Neural progenitor cell (in vitro differentiated cells): ENCODE measurements around the gene EPHA10. TPM values are rescaled to one million over a fixed set of nuclear protein-coding genes. Genes with fewer than 3 reads are reported as not detected.
A peak's percentile ranks its signal among the peaks of the same experiment; 100 is the strongest.

ENCODE experiments used
- DNase-seq: peaks from one replicate; pipeline ENCODE4 v3.0.0-alpha.2; 2016; ENCODE audit warnings: low spot score
- H2AFZ ChIP-seq: fragments of 200-600 bp; sonication (generic); replicated peaks from 2 replicates; pipeline ENCODE4 v1.6.1; 2016; ENCODE audit warnings: antibody characterized with exemption
- H3F3A ChIP-seq: fragments of 200-600 bp; sonication (generic); 2 replicates; pipeline ENCODE4 v1.6.1; 2016; ENCODE audit warnings: antibody characterized with exemption, low read depth
- H3K27ac ChIP-seq: fragments of 200-600 bp; sonication (generic); 2 replicates; pipeline ENCODE4 v1.5.1; 2016; ENCODE audit warnings: mild to moderate bottlenecking
- H3K27me3 ChIP-seq: fragments of 200-600 bp; sonication (generic); 2 replicates; pipeline ENCODE4 v1.6.1; 2016; ENCODE audit warnings: mild to moderate bottlenecking, moderate library complexity
- H3K36me3 ChIP-seq: fragments of 200-600 bp; sonication (generic); 2 replicates; pipeline ENCODE4 v1.5.1; 2016
- H3K4me1 ChIP-seq: fragments of 200-600 bp; sonication (generic); 2 replicates; pipeline ENCODE4 v1.6.1; 2016; ENCODE audit warnings: mixed run types
- H3K4me2 ChIP-seq: fragments of 200-600 bp; sonication (generic); 2 replicates; pipeline ENCODE4 v1.6.1; 2016
- H3K4me3 ChIP-seq: fragments of 200-600 bp; sonication (generic); 2 replicates; pipeline ENCODE4 v1.5.1; 2016
- H3K79me2 ChIP-seq: fragments of 200-600 bp; sonication (generic); 2 replicates; pipeline ENCODE4 v1.6.1; 2016; ENCODE audit warnings: low read depth
- H3K9ac ChIP-seq: fragments of 200-600 bp; sonication (generic); 2 replicates; pipeline ENCODE4 v1.6.1; 2016
- H3K9me3 ChIP-seq: fragments of 200-600 bp; sonication (generic); 2 replicates; pipeline ENCODE4 v1.5.1; 2016; ENCODE audit warnings: low read depth
- H4K20me1 ChIP-seq: fragments of 200-600 bp; sonication (generic); 2 replicates; pipeline ENCODE4 v1.6.1; 2016; ENCODE audit warnings: low read depth
- H3K27ac Mint-ChIP-seq: 3 replicates; pipeline ENCODE4 v1.8.0; 2021; ENCODE audit warnings: mixed read lengths
- H3K27me3 Mint-ChIP-seq: 2 replicates; pipeline ENCODE4 v1.8.0; 2022; ENCODE audit warnings: low read depth, mild to moderate bottlenecking, inconsistent platforms, moderate library complexity, mixed read lengths; ENCODE audit not compliant: insufficient read depth
- H3K36me3 Mint-ChIP-seq: 3 replicates; pipeline ENCODE4 v1.8.0; 2021; ENCODE audit warnings: mixed read lengths
- H3K4me1 Mint-ChIP-seq: 3 replicates; pipeline ENCODE4 v1.8.0; 2021; ENCODE audit warnings: mixed read lengths
- H3K4me3 Mint-ChIP-seq: 3 replicates; pipeline ENCODE4 v1.8.0; 2021; ENCODE audit warnings: mild to moderate bottlenecking, moderate library complexity, mixed read lengths
- H3K9me3 Mint-ChIP-seq: 3 replicates; pipeline ENCODE4 v1.8.0; 2020; ENCODE audit warnings: mixed read lengths
- EZH2 ChIP-seq: fragments of 200-600 bp; sonication (generic); IDR thresholded peaks from 2 replicates; pipeline ENCODE4 v1.6.1; 2017; ENCODE audit warnings: antibody characterized with exemption, mild to moderate bottlenecking, moderate library complexity
- EZH2phosphoT487 ChIP-seq: fragments of 200-600 bp; sonication (generic); IDR thresholded peaks from 2 replicates; pipeline ENCODE4 v1.6.1; 2017; ENCODE audit warnings: antibody characterized with exemption
- total RNA-seq: library from RNA; depleted of rRNA; stranded (reverse); fragments of >200 nt; gene quantifications from 2 replicates; pipeline ENCODE4 v1.2.3, GENCODE V29; 2015; ENCODE audit warnings: low replicate concordance
- TF ChIP-seq, protein P1 (sequence below): fragments of 200-600 bp; sonication (generic); IDR thresholded peaks from 2 replicates; pipeline ENCODE4 v1.5.1; 2017; ENCODE audit warnings: antibody characterized with exemption, mild to moderate bottlenecking

The EPHA10 gene
- total RNA-seq, 1 donor from 2014 or later: not detected

DNA sequence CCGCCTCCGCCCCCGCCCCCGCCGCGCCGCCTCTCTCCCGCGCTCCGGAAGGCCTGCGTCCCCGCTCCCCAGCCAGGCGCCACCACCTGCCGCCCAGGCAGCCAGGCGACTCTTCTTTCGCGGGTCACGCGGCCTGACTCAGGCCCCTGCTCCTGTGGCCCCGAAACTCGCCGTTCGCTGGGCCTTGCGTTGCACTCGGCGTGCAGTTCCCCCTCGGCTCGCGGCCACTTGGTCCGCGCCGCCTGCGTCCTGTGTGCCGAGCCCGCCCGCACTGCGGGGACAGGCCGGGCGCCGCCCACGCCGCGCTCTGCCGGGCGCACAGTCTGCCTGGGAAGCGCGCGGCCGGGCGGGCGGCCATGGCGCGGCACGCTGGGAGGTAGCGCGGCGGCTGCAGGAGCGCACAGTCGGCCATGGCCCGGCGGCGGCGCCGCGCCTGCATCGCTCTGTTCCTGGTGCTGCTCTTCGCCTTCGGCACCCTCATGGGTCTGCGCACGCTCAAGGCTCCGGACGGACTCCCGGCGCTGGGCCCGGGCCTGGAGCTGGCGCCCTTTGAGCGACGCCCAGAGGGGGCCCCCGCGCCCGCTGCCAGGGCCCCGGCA, 29.0 kb upstream of the EPHA10 start, which contains the start of gene MANEAL:
Gene MANEAL (plus strand): TSS at position 75 of the 599 bp plus-strand sequence. CDS start 336 bp downstream, at position 411.
- peak; percentile 82 for DNase-seq
- Histone ChIP-seq H3F3A (peaks cover 9% of the 10 kb centered on the region), H3K36me3 (no peaks in the 10 kb centered on the region), H3K4me2 (peak within 1 kb of the TSS; percentile 99), H3K9ac (no peak within 1 kb of the TSS), H3K79me2 (no peaks in the 10 kb centered on the region), H3K27ac (no peak within 1 kb of the TSS), H3K9me3 (no peaks in the 10 kb centered on the region), H3K4me3 (peak within 1 kb of the TSS; percentile 72), H3K27me3 (peaks cover 72% of the 10 kb centered on the region), H2AFZ (peak within 1 kb of the TSS; percentile 92), H3K4me1 (no peaks in the 10 kb centered on the region), H4K20me1 (peaks cover 35% of the 10 kb centered on the region)
- no peak within 1 kb of the TSS for H3K27ac Mint-ChIP-seq
- H3K27me3 Mint-ChIP-seq: peaks cover 42% of the 10 kb centered on the region
- TF ChIP-seq EZH2: no peak
- TF ChIP-seq EZH2phosphoT487: peak; percentile 50
- peak within 1 kb of the TSS; percentile 82 for H3K4me3 Mint-ChIP-seq
- peaks cover 2% of the 10 kb centered on the region for H3K36me3 Mint-ChIP-seq
- H3K4me1 Mint-ChIP-seq: no peaks in the 10 kb centered on the region
- peaks cover 4% of the 10 kb centered on the region for H3K9me3 Mint-ChIP-seq

DNA sequence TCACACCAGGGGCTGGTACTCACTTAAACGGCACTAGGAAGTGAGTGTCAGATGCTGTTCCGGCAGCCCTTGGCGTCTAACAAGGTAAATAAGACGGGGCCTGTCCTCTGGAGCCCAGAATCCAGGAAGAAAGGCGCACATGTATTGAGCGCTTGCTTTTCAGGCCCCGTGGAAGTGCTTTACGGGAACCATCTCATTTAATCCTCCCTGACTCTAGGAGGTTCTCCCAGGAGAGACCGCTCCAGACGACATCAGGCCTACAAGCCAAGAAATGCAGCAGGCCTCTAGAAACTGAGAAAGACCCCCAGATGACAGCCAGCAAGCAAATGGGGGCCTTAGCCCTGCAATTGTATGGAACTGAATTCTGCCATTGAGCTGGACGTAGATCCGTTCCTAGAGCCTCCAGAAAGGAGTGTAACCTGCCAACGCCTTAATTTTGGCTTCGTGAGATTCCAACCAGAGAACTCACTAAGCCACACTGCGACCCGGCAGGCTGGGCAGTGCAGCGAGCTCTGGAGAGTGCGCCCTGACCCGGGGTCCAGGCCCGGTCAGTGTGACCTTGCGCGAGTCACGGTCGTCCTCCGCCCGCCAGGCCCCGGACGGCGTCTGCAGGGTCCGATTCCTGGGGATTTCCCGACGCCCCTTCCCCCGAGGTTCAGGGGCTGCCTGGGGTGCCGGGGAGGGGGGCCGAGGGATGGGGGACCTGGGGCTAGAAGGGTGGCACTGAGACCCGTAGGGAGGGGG, 28.2 kb upstream of the EPHA10 start:
- Histone ChIP-seq H4K20me1 (peaks cover 35% of the 10 kb centered on the region), H3K27me3 (peaks cover 80% of the 10 kb centered on the region), H3K79me2 (no peaks in the 10 kb centered on the region), H3K9me3 (no peaks in the 10 kb centered on the region), H3K36me3 (no peaks in the 10 kb centered on the region), H3K9ac (no peak overlapping the region), H3K27ac (no peak overlapping the region), H3K4me3 (peak overlapping the region; percentile 72), H2AFZ (peak overlapping the region; percentile 92), H3K4me2 (peak overlapping the region; percentile 99), H3F3A (peaks cover 9% of the 10 kb centered on the region), H3K4me1 (no peaks in the 10 kb centered on the region)
- H3K27me3 Mint-ChIP-seq: peaks cover 44% of the 10 kb centered on the region
- H3K4me3 Mint-ChIP-seq: peak overlapping the region; percentile 67
- no peaks in the 10 kb centered on the region for H3K4me1 Mint-ChIP-seq
- no peak overlapping the region for H3K27ac Mint-ChIP-seq
- peaks cover 4% of the 10 kb centered on the region for H3K9me3 Mint-ChIP-seq
- TF ChIP-seq EZH2phosphoT487 (peak; percentile 66), EZH2 (peak; percentile 69)
- TF ChIP-seq, protein P1, sequence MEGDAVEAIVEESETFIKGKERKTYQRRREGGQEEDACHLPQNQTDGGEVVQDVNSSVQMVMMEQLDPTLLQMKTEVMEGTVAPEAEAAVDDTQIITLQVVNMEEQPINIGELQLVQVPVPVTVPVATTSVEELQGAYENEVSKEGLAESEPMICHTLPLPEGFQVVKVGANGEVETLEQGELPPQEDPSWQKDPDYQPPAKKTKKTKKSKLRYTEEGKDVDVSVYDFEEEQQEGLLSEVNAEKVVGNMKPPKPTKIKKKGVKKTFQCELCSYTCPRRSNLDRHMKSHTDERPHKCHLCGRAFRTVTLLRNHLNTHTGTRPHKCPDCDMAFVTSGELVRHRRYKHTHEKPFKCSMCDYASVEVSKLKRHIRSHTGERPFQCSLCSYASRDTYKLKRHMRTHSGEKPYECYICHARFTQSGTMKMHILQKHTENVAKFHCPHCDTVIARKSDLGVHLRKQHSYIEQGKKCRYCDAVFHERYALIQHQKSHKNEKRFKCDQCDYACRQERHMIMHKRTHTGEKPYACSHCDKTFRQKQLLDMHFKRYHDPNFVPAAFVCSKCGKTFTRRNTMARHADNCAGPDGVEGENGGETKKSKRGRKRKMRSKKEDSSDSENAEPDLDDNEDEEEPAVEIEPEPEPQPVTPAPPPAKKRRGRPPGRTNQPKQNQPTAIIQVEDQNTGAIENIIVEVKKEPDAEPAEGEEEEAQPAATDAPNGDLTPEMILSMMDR: no peak
- H3K36me3 Mint-ChIP-seq: peaks cover 2% of the 10 kb centered on the region
- DNase-seq: no peak

GRCh38 chr1:37782491-37782890, 17.6 kb upstream of the EPHA10 start:
- H3K9me3 Mint-ChIP-seq: no peaks in the 10 kb centered on the region
- Histone ChIP-seq H3K4me3 (no peak overlapping the region), H3K9ac (no peak overlapping the region), H4K20me1 (no peaks in the 10 kb centered on the region), H3K79me2 (no peaks in the 10 kb centered on the region), H3K9me3 (no peaks in the 10 kb centered on the region), H3K27ac (no peak overlapping the region), H2AFZ (no peak overlapping the region), H3K27me3 (peaks cover 74% of the 10 kb centered on the region), H3K36me3 (no peaks in the 10 kb centered on the region), H3K4me1 (no peaks in the 10 kb centered on the region), H3F3A (no peaks in the 10 kb centered on the region), H3K4me2 (no peak overlapping the region)
- H3K27ac Mint-ChIP-seq: no peak overlapping the region
- H3K4me1 Mint-ChIP-seq: no peaks in the 10 kb centered on the region
- no peak for TF ChIP-seq EZH2
- TF ChIP-seq, protein P1: no peak
- TF ChIP-seq EZH2phosphoT487: no peak
- no peaks in the 10 kb centered on the region for H3K36me3 Mint-ChIP-seq
- no peak for DNase-seq
- no peak overlapping the region for H3K4me3 Mint-ChIP-seq
- H3K27me3 Mint-ChIP-seq: peaks cover 19% of the 10 kb centered on the region

DNA sequence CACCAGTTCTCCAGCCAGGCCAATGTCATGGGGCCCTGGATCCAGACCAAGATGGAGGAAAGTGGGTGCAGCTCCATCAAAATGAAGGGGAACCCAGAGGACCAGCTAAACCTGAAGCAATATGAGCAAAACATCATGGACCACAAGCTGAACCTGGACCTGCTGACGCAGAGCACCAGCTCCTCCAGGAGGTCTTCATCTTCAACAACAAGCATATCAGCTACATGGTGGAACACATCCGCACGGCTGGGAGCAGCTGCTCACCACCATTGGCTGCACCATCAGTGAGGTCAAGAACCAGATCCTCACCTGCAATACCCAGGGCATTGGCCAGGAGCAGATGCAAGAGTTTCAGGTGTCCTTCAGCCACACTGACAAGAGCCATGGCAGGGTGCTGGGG, 13.7 kb upstream of the EPHA10 start:
- Mint-ChIP-seq H3K4me1 (no peaks in the 10 kb centered on the region), H3K36me3 (no peaks in the 10 kb centered on the region), H3K27ac (no peak overlapping the region), H3K27me3 (peaks cover 17% of the 10 kb centered on the region), H3K4me3 (no peak overlapping the region), H3K9me3 (peaks cover 2% of the 10 kb centered on the region)
- no peaks in the 10 kb centered on the region for H3K36me3 ChIP-seq
- no peaks in the 10 kb centered on the region for H3K79me2 ChIP-seq
- H2AFZ ChIP-seq: no peak overlapping the region
- H3F3A ChIP-seq: no peaks in the 10 kb centered on the region
- TF ChIP-seq EZH2 (no peak), EZH2phosphoT487 (no peak)
- DNase-seq: no peak
- H3K4me2 ChIP-seq: no peak overlapping the region
- H4K20me1 ChIP-seq: no peaks in the 10 kb centered on the region
- H3K9me3 ChIP-seq: no peaks in the 10 kb centered on the region
- no peak overlapping the region for H3K27ac ChIP-seq
- peaks cover 51% of the 10 kb centered on the region for H3K27me3 ChIP-seq
- no peaks in the 10 kb centered on the region for H3K4me1 ChIP-seq
- no peak overlapping the region for H3K4me3 ChIP-seq
- no peak overlapping the region for H3K9ac ChIP-seq
